Measurements from ENCODE around the gene TMEM254.
"Not testable (repeated sequence)": the region's sequence is repeated elsewhere in the genome, so short reads cannot be mapped to it uniquely, and the experiment has no call there.

Gene TMEM254

DNA sequence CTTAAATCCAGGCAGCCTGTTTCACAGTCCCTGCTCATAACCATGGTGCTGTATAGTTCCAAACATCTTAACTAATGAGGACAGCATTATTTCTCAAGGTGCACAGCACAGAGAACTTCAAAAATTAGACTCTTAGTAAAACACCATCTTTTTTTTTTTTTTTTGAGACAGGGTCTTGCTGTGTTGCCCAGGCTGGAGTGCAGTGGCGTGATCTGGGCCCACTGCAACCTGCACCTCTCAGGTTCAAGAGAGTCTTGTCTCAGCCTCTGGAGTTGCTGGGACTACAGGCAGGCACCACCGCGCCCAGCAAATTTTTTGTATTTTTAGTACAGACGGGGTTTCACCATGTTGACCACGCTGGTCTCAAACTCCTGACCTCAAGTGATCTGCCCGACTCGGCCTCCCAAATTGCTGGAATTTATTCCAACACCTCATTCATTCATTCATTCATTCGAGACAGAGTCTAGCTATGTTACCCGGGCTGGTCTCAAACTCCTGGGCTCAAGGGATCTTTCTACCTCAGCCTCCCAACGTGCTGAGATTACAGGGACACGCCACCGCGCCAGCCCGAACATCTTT, 507 bp upstream of the TMEM254 start:
- no peak for DNase-seq

GRCh38 chr10:80079312-80079719, 851 bp downstream of the TMEM254 start:
- DNase-seq = no peak

DNA sequence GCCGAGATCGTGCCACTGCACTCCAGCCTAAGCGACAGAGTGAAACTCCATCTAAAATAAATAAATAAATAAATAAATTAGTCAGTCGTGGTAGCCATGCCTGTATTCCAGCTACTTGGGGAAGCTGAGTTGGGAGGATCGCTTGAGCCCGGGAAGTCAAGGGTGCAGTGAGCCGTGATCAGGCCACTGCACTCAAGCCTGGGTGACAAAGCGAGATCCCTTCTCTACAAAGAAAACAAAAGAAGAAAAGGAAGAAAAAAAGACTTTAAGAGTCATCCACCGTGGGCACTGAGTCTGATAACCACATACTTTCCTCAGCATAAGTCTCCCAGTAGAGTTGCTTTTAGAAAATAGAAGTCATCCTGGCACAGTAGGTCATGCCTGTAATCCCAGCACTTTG, 2.6 kb downstream of the TMEM254 start:
- DNase-seq = no peak

GRCh38 chr10:80081801-80082750, 3.6 kb downstream of the TMEM254 start:
- DNase-seq = no peak

DNA sequence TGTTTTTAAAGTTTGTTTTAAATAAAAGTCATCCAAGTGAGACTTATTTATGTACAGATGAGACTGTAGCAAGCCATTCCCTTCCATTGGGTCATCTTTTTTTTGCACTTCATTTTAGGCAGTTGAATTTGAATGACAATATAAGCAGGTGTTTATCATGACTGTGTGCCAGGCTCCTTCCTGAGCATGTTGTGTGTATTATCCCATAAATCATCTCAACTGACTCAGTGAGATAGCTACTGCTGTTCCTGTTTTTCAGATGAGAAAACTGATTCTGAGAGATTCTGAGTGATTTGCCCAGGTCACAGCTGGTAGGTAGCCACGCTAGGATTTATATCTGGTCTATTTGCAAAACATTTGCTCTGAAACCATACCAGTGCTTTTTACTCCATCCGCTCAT, 11.7 kb downstream of the TMEM254 start:
- DNase-seq = no peak

GRCh38 chr10:80094231-80094630, 15.8 kb downstream of the TMEM254 start:
- no peak for DNase-seq

DNA sequence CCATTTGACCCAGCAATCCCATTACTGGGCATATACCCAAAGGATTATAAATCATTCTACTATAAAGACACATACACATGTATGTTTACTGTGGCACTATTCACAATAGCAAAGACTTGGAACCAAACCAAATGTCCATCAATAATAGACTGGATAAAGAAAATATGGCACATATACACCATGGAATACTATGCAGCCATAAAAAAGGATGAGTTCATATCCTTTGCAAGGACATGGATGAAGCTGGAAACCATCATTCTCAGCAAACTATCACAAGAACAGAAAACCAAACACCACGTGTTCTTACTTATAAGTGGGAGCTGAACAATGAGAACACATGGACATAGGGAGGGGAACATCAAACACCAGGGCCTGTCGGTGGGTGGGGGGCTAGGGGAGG, 19.8 kb downstream of the TMEM254 start:
- DNase-seq = not testable (repeated sequence)

DNA sequence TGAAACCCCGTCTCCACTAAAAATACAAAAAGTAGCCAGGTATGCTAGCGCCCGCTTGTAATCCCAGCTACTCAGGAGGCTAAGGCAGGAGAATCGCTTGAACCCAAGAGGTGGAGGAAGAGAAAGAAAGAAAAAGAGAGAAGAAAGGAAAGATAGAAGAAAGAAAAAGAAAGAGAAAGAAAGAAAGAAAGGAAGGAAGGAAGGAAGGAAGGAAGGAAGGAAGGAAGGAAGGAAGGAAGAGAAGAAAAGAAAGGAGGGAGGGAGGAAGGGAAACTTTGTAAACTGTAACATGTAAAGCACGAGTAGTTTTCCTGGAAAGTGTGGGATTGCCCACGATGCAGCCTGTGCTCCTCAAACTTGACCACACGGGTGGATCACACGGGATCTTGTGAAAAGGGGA, 20.8 kb downstream of the TMEM254 start:
- DNase-seq = not testable (repeated sequence)

DNA sequence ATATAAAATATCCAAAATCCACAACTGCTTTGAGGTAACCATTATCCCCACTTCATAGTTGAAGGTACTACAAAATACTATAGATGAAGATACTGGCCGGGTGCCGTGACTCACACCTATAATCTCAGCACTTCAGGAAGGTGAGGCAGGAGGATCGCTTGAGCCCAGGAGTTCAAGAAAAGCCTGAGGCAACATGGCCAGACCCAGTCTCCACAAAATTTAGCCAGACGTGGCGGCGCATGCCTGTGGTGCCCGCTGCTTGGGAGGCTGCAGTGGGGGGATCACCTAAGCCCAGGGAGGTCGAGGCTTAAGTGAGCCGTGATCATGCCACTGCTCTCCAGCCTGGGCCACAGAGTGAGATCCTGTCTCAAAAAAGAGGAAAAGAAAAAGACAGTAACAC, 21.7 kb downstream of the TMEM254 start:
- no peak for DNase-seq

- DNase-seq = no peak
These were observed 22.6 kb downstream of the TMEM254 start for GRCh38 chr10:80100861-80101695.

- DNase-seq = peak; percentile 90
These were observed 25.8 kb downstream of the TMEM254 start for GRCh38 chr10:80104066-80104926.

GRCh38 chr10:80108576-80109239, 30.2 kb downstream of the TMEM254 start:
- DNase-seq = no peak

- DNase-seq = no peak
These were observed 32.5 kb downstream of the TMEM254 start for GRCh38 chr10:80110986-80111385.

DNA sequence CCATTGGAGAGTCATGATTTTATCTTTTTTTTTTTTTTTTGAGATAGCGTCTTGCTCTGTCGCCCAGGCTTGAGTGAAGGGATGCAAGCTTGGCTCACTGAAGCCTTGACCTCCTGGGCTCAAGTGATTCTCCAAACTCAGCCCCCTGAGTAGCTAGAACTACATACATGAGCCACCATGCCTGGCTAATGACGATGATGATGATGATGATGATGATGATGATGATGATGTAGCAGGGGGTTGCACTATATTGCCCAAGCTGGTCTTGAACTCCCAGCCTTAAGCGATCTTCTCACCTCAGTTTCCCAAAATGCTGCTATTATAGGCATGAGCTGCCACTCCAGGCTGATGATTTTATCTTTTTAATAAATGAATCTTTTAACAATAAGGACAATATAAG, 40.2 kb downstream of the TMEM254 start:
- no peak for DNase-seq

GRCh38 chr10:80122110-80122710, 43.7 kb downstream of the TMEM254 start:
- no peak for DNase-seq

DNA sequence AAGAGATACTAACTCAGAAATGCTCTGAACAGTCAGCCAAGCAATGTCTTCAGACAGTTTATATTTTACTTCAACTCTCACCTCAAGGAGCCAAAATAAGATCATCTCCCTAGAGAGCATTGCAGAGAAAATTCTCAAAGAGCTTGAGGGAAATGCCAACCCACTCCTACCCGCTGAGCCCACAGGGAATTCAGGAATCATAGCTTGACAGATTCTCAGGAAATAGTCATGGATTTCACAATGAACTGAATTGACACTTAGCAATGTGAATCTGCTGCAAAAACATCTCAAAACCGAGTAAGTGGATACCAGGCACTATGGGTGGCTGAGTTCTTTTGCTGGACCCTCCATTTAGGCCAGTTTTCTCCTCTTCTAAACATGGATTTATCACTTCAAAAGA, 44.3 kb downstream of the TMEM254 start:
- peak; percentile 51 for DNase-seq

DNA sequence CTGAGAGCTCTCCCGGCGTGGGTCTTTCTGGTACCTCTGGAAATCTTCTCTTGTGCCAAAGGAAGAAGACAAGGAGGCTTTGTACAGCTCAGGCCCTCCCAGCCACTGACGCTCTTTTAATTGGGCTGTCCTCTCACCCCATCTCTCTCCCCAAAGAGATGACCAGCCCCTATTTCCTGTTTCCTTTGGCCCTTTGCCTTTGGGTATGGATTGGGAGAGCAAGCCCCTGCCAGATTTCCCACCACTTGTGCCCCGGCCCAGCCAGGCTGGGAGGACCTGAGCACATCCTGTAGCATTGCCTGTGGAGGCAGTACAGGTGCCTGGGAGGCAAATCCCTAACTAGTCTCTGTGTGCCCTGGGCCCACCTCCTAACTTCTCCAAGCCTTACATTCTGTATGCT, 48.4 kb downstream of the TMEM254 start:
- DNase-seq = no peak

DNA sequence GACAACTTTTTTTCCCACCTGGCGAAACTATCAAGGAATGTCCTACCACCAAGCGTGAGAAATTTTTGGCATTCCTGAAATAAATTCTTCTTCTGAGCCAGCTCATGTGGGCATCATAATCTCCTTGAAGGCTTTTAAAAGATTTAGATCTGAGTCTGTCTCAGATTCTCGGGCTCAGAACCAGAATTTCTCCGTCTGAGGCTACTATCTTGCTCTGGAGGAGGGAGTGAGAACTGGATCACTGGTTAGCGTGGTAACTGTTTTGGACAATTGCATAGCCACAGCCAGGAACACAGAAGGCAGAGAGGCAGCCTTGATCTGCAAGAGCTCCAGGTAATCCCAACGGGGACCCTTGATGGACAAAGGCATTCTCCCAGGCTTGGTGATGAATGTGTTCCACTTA, 53.0 kb downstream of the TMEM254 start:
- DNase-seq = no peak

- no peak for DNase-seq
These were observed 54.1 kb downstream of the TMEM254 start, which contains the start of gene PLAC9 for GRCh38 chr10:80132299-80133139. Gene PLAC9, plus strand, starts transcription at chr10:80132730. Its CDS starts 33 bp downstream, at chr10:80132763.

- DNase-seq = no peak
These were observed 54.7 kb downstream of the TMEM254 start for GRCh38 chr10:80133206-80133605.

Data from fibroblast of skin of right quadriceps (primary cell).